HK-2 (cell line): ENCODE results near the gene HIP1.
"Not testable (repeated sequence)": the region's sequence is repeated elsewhere in the genome, so short reads cannot be mapped to it uniquely, and the experiment has no call there.

Experiments
- DNase-seq: peaks from one replicate; pipeline ENCODE4 v3.0.0-alpha.2; 2018; ENCODE audit not compliant: unreplicated experiment

Gene HIP1

GRCh38 chr7:75738604-75738974 is at the start of gene HIP1:
TSS of gene HIP1 (minus strand) at chr7:75738941. CDS start at chr7:75738920, 21 bp downstream.
- no peak for DNase-seq

- not testable (repeated sequence) for DNase-seq
Observed at GRCh38 chr7:75788154-75788847, 49.6 kb upstream of the HIP1 start.

DNA sequence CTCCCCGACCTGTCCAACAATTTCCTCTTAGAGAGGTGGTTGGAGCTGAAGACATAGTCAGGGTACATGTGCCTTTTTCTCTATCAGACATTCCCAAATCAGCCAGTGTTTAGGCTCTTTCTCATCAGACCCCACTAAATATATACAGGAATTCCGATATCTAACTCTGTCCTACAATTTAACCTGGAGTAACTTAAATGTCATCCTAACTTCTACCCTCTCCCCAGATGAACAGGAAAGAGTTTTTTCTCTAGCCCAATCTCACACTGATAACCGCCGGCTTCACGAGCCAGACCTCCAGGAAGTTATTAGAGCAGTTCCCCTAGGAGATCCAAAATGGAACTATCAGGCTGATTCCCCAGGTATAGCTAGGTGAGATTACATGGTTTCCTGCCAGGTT is 44.3 kb upstream of the HIP1 start:
- not testable (repeated sequence) for DNase-seq

GRCh38 chr7:75780647-75781273 is 42.0 kb upstream of the HIP1 start:
- DNase-seq: not testable (repeated sequence)

DNA sequence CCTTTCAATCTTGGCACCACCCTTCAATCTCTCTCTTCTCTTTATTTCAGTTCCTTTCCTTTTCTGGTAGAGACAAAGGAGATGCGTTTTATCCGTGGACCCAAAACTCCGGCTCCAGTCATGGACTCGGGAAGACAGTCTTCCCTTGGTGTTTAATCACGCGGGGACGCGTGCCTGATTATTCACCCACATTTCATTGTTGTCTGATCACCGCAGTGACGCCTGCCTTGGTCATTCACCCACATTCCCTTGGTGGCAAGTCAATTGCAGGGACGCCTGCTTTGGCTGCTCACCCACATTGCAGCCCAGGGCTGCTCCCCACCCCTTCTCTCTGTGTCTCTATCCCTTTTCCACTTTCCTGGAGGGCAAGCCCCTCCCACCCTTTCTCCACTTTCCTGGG is 40.8 kb upstream of the HIP1 start:
- not testable (repeated sequence) for DNase-seq

GRCh38 chr7:75779035-75779434 is 40.3 kb upstream of the HIP1 start:
- DNase-seq: not testable (repeated sequence)

- no peak for DNase-seq
Observed at GRCh38 chr7:75776295-75776971, 37.7 kb upstream of the HIP1 start.

DNA sequence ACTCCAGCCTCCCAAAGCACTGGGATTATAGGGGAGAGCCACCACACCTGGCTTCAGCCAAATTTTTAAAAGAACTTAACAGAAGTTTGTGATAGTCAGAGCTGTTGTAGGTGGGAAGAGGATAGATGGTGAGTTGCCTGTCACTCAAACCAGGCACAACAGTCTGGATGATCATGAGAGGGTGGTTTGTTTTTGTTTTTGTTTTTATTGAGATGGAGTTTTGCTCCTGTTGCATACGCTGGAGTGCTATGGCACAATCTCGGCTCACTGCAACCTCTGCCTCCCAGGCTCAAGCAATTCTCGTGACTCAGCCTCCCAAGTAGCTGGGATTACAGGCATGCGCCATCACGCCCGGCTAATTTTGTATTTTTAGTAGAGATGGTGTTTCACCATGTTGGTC is 35.2 kb upstream of the HIP1 start:
- not testable (repeated sequence) for DNase-seq

GRCh38 chr7:75772081-75773077 is 33.6 kb upstream of the HIP1 start, which contains the start of gene CCL26:
TSS of gene CCL26 (minus strand) at chr7:75772211. CDS start at chr7:75772176, 35 bp downstream.
- DNase-seq: no peak

DNA sequence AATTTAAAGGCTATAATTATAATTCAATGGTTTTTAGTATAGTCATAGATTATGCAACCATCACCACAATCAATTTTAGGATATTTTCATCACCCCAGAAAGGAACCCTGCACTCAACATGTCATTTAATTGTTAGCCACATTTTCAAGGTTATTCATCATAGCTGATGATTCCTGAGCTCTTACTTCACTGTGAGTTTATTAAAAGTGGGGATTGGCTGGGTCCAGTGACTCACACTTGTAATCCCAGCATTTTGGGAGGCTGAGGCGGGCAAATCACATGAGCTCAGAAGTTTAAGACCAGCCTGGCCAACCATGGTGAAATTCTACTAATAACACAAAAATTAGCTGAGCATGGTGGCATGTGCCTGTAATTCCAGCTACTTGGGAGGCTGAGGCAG is 32.5 kb upstream of the HIP1 start:
- no peak for DNase-seq

- no peak for DNase-seq
Observed at GRCh38 chr7:75762350-75762917, 23.7 kb upstream of the HIP1 start.

DNA sequence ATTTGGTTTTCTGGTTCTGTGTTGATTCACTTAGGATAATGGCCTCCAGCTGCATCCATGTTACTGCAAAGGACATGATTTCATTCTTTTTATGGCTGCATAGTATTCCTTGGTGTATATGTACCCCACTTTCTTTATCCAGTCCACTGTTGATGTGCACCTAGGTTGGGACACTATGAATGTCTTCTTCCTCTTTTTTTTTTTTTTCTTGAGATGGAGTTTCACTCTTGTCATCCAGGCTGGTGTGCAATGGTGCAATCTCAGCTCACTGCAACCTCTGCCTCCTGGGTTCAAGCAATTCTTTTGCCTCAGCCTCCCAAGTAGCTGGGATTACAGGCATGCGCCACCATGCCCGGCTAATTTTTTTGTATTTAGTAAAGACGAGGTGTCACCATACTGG is 23.1 kb upstream of the HIP1 start:
- not testable (repeated sequence) for DNase-seq

DNA sequence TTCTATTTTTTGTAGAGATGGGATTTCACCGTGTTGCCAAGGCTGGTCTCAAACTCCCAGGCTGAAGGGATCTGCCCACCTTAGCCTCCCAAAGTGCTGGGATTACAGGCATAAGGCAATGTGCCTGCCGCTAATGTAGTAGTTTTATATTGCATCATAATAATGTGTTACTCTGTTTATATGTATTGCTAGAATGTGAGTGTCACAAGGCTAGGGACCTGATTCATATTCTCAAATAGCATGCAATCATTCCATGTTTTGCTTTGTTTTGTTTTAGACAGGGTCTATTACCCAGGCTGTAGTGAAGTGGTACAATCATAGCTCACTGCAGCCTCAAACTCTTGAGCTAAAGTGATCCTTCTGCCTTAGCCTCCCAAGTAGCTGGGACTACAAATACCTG is 19.8 kb upstream of the HIP1 start:
- DNase-seq: no peak

GRCh38 chr7:75757860-75758259 is 19.1 kb upstream of the HIP1 start:
- no peak for DNase-seq

DNA sequence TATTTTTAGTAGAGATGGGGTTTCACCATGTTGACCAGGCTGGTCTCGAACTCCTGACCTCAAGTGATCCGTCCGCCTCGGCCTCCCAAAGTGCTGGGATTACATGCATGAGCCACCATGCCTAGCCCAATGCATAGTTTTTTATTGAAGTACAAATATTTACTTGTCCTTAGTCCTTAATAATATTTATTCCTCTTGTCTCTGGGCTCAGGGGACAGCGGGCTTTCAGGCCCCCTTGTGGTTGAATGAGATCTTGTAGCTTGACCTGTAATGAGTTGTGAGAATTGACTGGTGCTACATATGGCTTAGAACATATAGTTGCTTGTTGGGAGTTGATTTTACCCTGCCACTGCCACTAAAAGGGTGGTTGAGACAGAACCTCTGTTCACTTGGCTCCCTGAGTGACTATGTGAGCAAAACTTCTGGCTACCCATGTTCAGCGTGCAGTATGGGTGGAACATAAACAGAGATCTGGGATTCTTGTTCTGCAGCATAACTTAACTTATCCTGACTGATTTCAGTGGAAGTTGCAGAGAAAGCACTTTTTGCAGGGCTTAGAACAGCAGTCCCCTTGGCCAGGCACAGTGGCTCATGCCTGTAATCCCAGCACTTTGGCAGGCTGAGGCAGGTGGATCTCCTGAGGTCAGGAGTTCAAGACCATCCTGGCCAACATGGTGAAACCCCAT is 18.4 kb upstream of the HIP1 start:
- no peak for DNase-seq

DNA sequence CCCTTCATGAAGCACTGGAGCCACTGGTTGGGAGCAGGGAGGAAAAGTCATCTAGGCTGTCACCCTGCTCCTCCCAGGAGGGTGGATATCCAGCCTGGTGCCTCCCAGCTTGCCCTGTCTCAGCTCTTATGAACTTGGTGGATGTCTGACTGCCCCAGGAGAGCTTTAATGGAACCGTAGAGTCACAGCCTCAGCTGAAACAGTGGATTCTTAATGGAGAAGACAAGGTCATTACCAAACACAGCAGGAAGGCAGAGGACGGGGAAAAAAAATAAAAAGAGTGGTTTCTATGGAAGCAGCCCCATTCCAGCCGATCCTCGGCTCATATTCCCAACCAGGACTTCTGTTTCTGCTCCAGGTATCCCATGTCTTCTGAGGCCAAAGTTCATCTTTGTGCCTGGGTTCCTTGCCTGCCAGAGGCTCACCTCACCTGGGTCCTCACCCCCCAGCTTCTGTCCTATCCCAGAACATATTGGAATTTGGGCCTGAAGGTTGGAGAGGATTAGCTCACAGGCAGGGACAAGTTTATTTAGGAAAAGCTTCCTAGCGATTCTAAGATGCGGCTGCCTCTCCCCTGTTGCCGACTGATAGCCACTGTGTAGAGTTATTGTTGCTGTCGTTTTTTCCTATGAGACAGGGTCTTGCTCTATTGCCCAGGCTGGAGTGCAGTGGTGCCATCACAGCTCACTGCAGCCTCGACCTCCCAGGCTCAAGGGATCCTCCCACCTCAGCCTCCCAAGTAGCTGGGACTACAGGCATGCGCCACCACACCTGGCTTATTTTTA is 17.7 kb upstream of the HIP1 start:
- DNase-seq: no peak

DNA sequence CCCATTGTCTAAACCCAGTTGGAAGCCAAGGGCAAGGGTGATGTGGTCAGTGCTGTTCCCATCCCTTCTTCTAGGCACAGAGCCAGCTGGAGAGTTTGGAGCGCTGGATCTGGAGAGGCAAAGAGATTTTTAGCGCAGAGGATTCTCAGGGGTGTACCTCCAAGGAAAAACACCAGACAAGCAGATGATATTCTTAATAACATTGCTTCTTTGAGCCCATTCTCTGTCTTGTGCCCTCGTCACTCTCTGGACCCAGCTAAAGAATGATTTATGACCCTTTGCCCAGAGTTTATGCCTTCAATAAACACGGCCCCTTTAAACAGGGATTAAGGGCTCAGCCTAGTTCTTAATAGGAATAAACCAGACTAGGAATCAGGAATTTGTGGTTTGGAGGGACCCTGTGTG is 4.7 kb upstream of the HIP1 start:
- no peak for DNase-seq

DNA sequence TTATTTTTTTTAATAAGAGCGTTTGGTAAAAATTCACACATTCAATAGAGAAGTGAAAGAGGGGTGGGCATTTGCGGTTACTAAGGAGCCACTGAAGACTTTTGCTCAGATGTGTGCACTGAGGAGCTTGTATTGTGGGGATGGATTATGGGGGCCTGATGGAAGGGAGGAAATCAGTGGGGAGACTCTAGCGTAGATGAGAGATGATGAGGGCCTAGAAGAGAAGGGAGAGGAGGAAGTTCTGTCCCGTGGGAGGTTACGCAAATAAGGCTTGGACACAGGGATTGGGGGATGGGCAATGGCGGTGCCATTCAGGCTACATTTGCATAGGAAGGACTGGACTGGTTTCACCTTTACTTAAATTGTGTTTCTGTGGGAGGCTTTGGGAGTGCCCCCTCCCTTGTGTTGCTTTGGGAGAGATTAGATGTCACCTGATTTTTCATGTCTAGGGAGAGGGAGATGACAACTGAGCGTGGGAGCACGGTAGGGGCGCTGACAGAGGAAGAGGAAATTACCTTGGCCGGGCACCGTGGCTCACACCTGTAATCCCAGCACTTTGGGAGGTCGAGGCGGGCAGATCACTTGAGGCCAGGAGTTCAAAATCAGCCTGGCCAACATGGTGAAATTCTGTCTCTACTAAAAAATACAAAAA is 2.2 kb upstream of the HIP1 start:
- no peak for DNase-seq
